B cell (primary cell): ENCODE data around the gene HAS3. TPM values are rescaled to one million over a fixed set of nuclear protein-coding genes. Genes with fewer than 3 reads are reported as not detected.

Experiments used
- ATAC-seq: fragments of 200-7000 bp; cut with Tn5 transposase; one replicate; pipeline ENCODE4 v1.10.0; 2021; ENCODE audit warnings: low read depth, mild to moderate bottlenecking, moderate number of reproducible peaks, moderate library complexity
- CTCF ChIA-PET: fragments of 350-600 bp; sonication (Branson Sonifier 250); formaldehyde crosslinking; loops from one replicate; lab custom pipeline; 2021; ENCODE audit warnings: antibody characterized with exemption, inconsistent platforms; lab: Charles Lee
- POLR2A ChIA-PET: fragments of 350-600 bp; sonication (Branson Sonifier 250); formaldehyde crosslinking; loops from one replicate; lab custom pipeline; 2021; ENCODE audit warnings: antibody characterized with exemption; lab: Charles Lee
- DNase-seq: peaks from one replicate; pipeline ENCODE4 v3.0.0; 2013
- H2AFZ ChIP-seq: 2 replicates; pipeline ENCODE4 v1.6.1; 2012; ENCODE audit warnings: mild to moderate bottlenecking, low read depth, low read length; ENCODE audit not compliant: insufficient read depth, poor library complexity, severe bottlenecking
- H3K27ac ChIP-seq, 2 donors: 1 replicate in 1 of 2; 2 replicates in 1 of 2; pipeline ENCODE4 v1.5.1; 2012 to 2013; ENCODE audit warnings: low read length in 2 of 2, mild to moderate bottlenecking in 2 of 2, moderate library complexity in 1 of 2
- H3K27me3 ChIP-seq, 4 experiments: fragments of 200-600 bp in 1 of 4; sonication (generic) in 1 of 4; replicated peaks in 1 of 4; 1 replicate in 2 of 4; 2 replicates in 2 of 4; pipeline versions ENCODE4 v1.6.1 to v1.7.0; 2013 to 2016; ENCODE audit warnings: low read length in 3 of 4, mild to moderate bottlenecking in 2 of 4, mixed read lengths in 1 of 4, moderate library complexity in 1 of 4; ENCODE audit not compliant: insufficient read depth in 4 of 4, control insufficient read depth in 3 of 4; ENCODE audit errors: control extremely low read depth in 1 of 4
- H3K36me3 ChIP-seq, 2 experiments: replicated peaks in 1 of 2; 1 replicate in 1 of 2; 2 replicates in 1 of 2; pipeline versions ENCODE4 v1.6.1 to v1.7.1; 2013; ENCODE audit warnings: low read length in 1 of 2; ENCODE audit not compliant: insufficient read depth in 2 of 2, control insufficient read depth in 1 of 2; ENCODE audit errors: control extremely low read depth in 1 of 2, extremely low read depth in 1 of 2
- H3K4me1 ChIP-seq, 2 donors: fragments of 200-600 bp in 1 of 2; sonication (generic) in 1 of 2; 1 replicate in 1 of 2; 2 replicates in 1 of 2; pipeline versions ENCODE4 v1.5.1 to v1.6.1; 2013 to 2017; ENCODE audit warnings: low read length in 2 of 2; ENCODE audit not compliant: control insufficient read depth in 2 of 2, insufficient read depth in 2 of 2
- H3K4me2 ChIP-seq: replicated peaks from 2 replicates; pipeline ENCODE3; 2012; ENCODE audit warnings: mild to moderate bottlenecking, low read depth, low read length; ENCODE audit not compliant: poor library complexity, severe bottlenecking
- H3K4me3 ChIP-seq, 5 experiments: fragments of 200-600 bp in 1 of 5; sonication (generic) in 1 of 5; 1 replicate in 3 of 5; 2 replicates in 2 of 5; pipeline versions ENCODE4 v1.5.1 to v1.7.0; 2011 to 2016; ENCODE audit warnings: low read length in 4 of 5, mild to moderate bottlenecking in 4 of 5, low read depth in 2 of 5, control low read depth in 1 of 5, moderate library complexity in 1 of 5; ENCODE audit not compliant: insufficient read depth in 1 of 5; ENCODE audit errors: control extremely low read depth in 1 of 5, extremely low read depth in 1 of 5
- H3K79me2 ChIP-seq: fragments of 200-600 bp; sonication (generic); one replicate; pipeline ENCODE4 v1.6.0; 2016; ENCODE audit warnings: low read length; ENCODE audit not compliant: control insufficient read depth, insufficient read depth
- H3K9ac ChIP-seq: fragments of 200-600 bp; sonication (generic); 2 replicates; pipeline ENCODE4 v1.6.1; 2017; ENCODE audit warnings: mild to moderate bottlenecking, low read length, moderate library complexity
- H3K9me3 ChIP-seq, 3 donors: one replicate each; pipeline versions ENCODE4 v1.6.1 to v1.7.1; 2013; ENCODE audit warnings: low read length in 2 of 3; ENCODE audit not compliant: control insufficient read depth in 2 of 3, insufficient read depth in 1 of 3; ENCODE audit errors: control extremely low read depth in 1 of 3
- H4K20me1 ChIP-seq: 2 replicates; pipeline ENCODE4 v1.6.0; 2012; ENCODE audit warnings: mild to moderate bottlenecking, low read length; ENCODE audit not compliant: insufficient read depth, control insufficient read depth, poor library complexity, severe bottlenecking
- H3K27ac Mint-ChIP-seq: one replicate; pipeline ENCODE4 v1.8.0; 2021; ENCODE audit warnings: mixed read lengths
- H3K27me3 Mint-ChIP-seq: one replicate; pipeline ENCODE4 v1.8.0; 2021; ENCODE audit warnings: mixed read lengths
- H3K4me1 Mint-ChIP-seq: one replicate; pipeline ENCODE4 v1.8.0; 2021; ENCODE audit warnings: mixed read lengths
- H3K4me3 Mint-ChIP-seq: one replicate; pipeline ENCODE4 v1.8.0; 2021; ENCODE audit warnings: mixed read lengths
- H3K9me3 Mint-ChIP-seq: one replicate; pipeline ENCODE4 v1.8.0; 2022; ENCODE audit warnings: mixed read lengths; ENCODE audit not compliant: insufficient read depth
- CTCF ChIP-seq: fragments of 200-600 bp; IDR thresholded peaks from one replicate; pipeline ENCODE4 v1.8.0; 2022; ENCODE audit warnings: antibody characterized with exemption, mild to moderate bottlenecking
- EZH2 ChIP-seq: IDR thresholded peaks from 2 replicates; pipeline ENCODE4 v1.6.1; 2012; ENCODE audit warnings: borderline replicate concordance, low read depth, mild to moderate bottlenecking, moderate library complexity, low read length; ENCODE audit not compliant: insufficient read depth, poor library complexity, severe bottlenecking
- WGBS: methylation state at CpG from one replicate; pipeline ENCODE4 v1.1.5; 2013; ENCODE audit warnings: missing lambda C conversion rate; ENCODE audit not compliant: insufficient coverage; 5-methylcytosine and 5-hydroxymethylcytosine counted together
- intact Hi-C: fragments of 100-400 bp; cut with micrococcal nuclease; formaldehyde crosslinking; loops from one replicate; pipeline ENCODE4 v1.10.0; 2022
- polyA plus RNA-seq: library from polyadenylated mRNA; depleted of rRNA; stranded (reverse); fragments of >200 nt; gene quantifications from 2 replicates; pipeline ENCODE4 v1.2.3, GENCODE V29; 2012
- total RNA-seq, 2 donors: library from RNA; stranded (reverse); fragments of 120-200 nt in 1 of 2; gene quantifications; 1 replicate in 1 of 2; 2 replicates in 1 of 2; pipeline versions ENCODE4 v1.2.3 to v1.2.4, GENCODE V29; 2013 to 2022

Gene HAS3
- total and polyA plus RNA-seq, 2 donors (not counting 1 experiment from before 2014, with no cell fraction given), result 1.4 to 2.6 TPM

GRCh38 chr16:69109486-69110270 is 4.2 kb downstream of the HAS3 start:
- no peak for TF ChIP-seq CTCF
- no peak for TF ChIP-seq EZH2
- ChIA-PET CTCF (interaction anchor here (2.8 kb wide), 1 partner anchor 16 kb away, joined by 8 read pairs; no protein-coding TSS in a partner anchor), POLR2A (no interaction called here)
- Histone ChIP-seq H2AFZ (no peak overlapping the region), H3K9me3 (peaks cover 0 to 3% (median 0%) of the 10 kb centered on the region in 3 donors), H3K27ac (no peak overlapping the region), H3K36me3 (peaks cover 0 to 17% of the 10 kb centered on the region in 2 experiments), H3K9ac (no peak overlapping the region), H3K79me2 (no peaks in the 10 kb centered on the region), H4K20me1 (peaks cover 61% of the 10 kb centered on the region), H3K4me2 (no peak overlapping the region), H3K4me3 (no peak overlapping the region), H3K4me1 (peaks cover 24 to 28% of the 10 kb centered on the region in 2 donors), H3K27me3 (peaks cover 0 to 33% (median 22%) of the 10 kb centered on the region in 4 experiments)
- WGBS, result 98% methylated on average over 41 of the region's 48 CpGs
- no peak overlapping the region for H3K27ac Mint-ChIP-seq
- peaks cover 24% of the 10 kb centered on the region for H3K27me3 Mint-ChIP-seq
- DNase-seq (no peak), ATAC-seq (no peak)
- H3K9me3 Mint-ChIP-seq, result no peaks in the 10 kb centered on the region
- H3K4me1 Mint-ChIP-seq, result peaks cover 16% of the 10 kb centered on the region
- intact Hi-C loops, result no loop called here
- no peak overlapping the region for H3K4me3 Mint-ChIP-seq

- H3K36me3 ChIP-seq, result peaks cover 0 to 24% of the 10 kb centered on the region in 2 experiments
- peaks cover 0 to 26% (median 17%) of the 10 kb centered on the region in 4 experiments for H3K27me3 ChIP-seq
- H3K4me2 ChIP-seq, result no peak overlapping the region
- peaks cover 13% of the 10 kb centered on the region for H3K4me1 Mint-ChIP-seq
- H3K9me3 ChIP-seq, result peaks cover 0 to 3% (median 0%) of the 10 kb centered on the region in 3 donors
- H3K27me3 Mint-ChIP-seq, result peaks cover 19% of the 10 kb centered on the region
- H3K27ac Mint-ChIP-seq, result no peak overlapping the region
- H2AFZ ChIP-seq, result no peak overlapping the region
- ChIA-PET POLR2A (no interaction called here), CTCF (interaction anchor here (0.7 to 2.8 kb wide), 2 partner anchors 11 to 15 kb away, joined by 3 to 8 read pairs; no protein-coding TSS in a partner anchor)
- DNase-seq, result no peak
- H3K9me3 Mint-ChIP-seq, result no peaks in the 10 kb centered on the region
- H3K4me3 ChIP-seq, result no peak overlapping the region
- no peak overlapping the region for H3K9ac ChIP-seq
- peaks cover 68% of the 10 kb centered on the region for H4K20me1 ChIP-seq
- TF ChIP-seq EZH2 (no peak), CTCF (no peak)
- H3K79me2 ChIP-seq, result no peaks in the 10 kb centered on the region
- H3K27ac ChIP-seq, result no peak overlapping the region
- WGBS, result 98% methylated on average over 7 of the region's 7 CpGs
- H3K4me1 ChIP-seq, result peaks cover 21 to 24% of the 10 kb centered on the region in 2 donors
- intact Hi-C loops, result no loop called here
- ATAC-seq, result no peak
- H3K4me3 Mint-ChIP-seq, result no peak overlapping the region
These were observed 5.0 kb downstream of the HAS3 start for GRCh38 chr16:69110406-69110805.
